ENCODE data around the gene MRPL20.
A peak's percentile ranks its signal among the peaks of the same experiment; 100 is the strongest.
"Not testable (repeated sequence)": the region's sequence is repeated elsewhere in the genome, so short reads cannot be mapped to it uniquely, and the experiment has no call there.

The MRPL20 gene

DNA sequence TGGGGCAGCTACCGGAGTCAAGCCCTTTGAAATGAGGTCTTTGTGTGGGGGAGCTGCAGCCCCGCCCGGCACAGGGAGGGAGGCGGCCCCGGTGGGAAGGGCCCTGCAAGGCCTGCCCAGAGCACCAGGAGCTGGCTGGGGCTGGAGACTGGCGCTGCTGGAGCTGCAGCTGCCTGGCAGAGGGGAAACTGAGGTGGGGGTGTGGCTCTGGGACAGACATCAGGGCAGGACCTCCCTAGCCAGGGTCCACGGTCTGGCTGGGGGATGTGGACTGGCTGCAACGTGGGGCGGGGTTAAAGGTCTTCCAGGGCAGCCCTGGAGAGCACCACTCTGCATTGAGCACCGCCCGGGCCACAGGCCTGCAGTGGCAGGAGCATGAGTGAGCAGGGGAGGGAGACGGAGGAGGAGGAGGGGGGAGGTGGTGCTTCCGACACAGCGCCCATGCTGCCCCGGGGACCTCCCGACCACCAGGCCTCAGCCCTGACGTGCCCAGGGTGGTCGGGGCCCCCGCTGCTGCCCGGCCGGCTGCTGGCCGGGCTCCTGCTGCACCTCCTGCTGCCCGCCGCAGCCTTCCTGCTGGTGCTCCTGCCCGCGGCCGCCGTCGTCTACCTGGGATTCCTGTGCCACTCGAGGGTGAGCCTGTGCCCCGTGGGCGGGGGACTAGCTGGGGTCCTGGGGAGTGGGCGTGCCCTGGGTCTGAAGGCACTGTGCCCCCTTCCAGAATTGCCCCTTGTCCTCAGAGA, 18.8 kb upstream of the MRPL20 start:
- no peak for DNase-seq

DNA sequence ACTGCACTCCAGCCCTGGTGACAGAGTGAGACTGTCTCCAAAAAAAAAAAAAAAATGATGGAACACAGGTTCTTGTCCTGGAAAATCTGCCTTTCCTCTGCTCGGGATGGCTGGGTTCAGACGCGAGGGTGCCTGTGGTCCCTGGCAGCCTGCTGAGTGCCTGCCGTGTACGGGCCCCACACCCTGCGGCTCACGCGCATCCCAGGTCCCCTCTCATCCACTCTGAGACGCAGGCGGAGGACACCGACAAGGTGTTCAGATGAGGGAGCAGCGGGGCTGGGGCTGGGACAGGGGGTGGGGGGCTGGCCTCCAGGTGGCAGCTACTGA, 18.3 kb upstream of the MRPL20 start:
- DNase-seq: no peak

DNA sequence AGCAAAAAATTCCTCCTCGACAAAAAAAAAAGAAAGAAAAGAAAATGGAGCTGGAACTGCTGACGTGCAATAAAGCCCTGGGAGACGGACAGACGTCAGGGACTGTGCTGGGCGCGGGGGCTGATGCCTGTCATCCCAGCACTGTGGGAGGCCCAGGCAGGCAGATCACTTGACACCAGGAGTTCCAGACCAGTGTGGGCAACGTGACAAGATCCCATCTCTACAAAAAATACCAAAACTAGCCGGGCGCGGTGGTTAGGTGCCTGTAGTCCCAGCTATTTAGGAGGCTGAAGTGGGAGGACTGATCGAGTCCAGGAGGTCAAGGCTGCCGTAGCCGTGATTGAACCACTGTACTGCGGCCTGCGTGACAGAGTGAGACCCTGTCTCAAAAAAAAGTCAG, 17.6 kb upstream of the MRPL20 start:
- DNase-seq: no peak

DNA sequence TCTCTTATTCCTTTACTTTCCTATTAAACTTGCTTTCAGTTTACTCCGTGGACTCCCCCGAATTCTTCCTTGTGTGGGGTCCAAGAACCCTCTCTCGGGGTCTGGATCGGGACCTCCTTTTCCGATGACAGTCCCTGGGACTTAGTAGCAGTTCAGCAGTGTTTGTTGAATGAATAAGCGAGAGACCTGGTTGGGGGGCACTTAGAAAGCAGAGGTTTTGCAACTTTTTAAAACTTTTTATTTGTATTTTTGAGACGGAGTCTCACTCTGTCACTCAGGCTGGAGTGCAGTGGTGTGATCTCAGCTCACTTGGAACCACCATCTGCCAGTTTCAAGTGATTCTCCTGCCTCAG, 16.1 kb upstream of the MRPL20 start:
- no peak for DNase-seq

DNA sequence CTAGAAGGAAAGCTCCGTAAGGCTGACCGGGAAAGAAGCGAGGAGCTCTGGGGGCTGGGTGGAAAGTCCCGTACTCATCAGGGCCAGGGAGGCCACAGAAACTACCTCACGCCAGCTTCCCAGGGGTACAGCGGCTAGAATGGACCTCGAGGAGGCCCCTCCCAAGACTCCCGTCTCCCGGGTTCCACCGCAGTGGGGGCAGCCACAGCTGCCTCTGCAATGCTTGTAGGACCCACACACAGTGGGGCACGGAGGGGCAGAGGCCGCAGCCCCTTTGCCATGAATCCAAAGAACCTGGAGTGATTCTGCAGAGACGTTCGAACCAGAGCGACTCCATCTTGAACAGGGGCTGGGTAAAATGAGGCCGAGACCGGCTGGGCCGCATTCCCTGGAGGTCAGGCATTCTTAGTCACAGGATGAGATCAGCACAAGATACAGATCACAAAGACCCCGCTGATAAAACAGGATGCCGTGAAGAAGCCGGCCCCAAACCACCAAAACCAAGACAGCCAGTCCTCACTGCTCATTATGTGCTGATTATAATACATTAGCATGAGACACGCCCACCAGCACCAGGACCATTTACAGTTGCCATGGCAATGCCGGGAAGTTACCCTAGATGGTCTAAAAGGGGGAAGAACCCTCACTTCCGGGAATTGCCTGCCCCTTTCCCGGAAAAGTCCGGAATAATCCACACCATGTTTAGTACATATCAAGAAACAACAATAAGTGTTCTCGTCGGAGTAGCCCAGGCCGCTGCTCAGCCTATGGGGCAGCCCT, 15.6 kb upstream of the MRPL20 start:
- peak; percentile 87 for DNase-seq

DNA sequence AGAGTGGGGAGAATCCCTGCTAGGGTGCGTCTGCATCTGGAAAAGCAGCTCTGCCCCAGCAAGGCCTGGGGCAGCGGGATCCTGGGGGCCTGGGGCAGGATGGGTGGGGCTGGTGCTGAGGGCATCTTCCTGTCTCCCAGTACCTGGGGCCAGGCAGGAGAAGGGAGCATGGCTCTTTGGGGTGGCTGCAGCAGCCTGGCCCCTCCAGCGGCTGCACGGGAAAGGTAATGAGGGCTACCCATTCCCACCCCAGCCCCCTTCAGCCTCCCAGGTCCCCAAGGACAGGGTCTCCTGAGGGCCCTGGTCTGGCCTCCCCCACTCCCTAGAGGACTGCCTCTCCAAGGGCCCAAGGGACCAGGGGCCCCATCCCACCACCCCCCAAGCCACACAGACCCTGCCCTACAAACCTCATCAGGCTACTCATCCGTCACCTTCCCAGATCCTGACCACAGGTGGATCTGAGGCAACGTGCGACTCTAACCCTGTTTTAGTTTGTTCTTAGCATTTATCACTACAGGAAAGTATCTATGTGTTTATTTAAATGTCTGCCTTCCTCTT, 14.9 kb upstream of the MRPL20 start:
- no peak for DNase-seq

DNA sequence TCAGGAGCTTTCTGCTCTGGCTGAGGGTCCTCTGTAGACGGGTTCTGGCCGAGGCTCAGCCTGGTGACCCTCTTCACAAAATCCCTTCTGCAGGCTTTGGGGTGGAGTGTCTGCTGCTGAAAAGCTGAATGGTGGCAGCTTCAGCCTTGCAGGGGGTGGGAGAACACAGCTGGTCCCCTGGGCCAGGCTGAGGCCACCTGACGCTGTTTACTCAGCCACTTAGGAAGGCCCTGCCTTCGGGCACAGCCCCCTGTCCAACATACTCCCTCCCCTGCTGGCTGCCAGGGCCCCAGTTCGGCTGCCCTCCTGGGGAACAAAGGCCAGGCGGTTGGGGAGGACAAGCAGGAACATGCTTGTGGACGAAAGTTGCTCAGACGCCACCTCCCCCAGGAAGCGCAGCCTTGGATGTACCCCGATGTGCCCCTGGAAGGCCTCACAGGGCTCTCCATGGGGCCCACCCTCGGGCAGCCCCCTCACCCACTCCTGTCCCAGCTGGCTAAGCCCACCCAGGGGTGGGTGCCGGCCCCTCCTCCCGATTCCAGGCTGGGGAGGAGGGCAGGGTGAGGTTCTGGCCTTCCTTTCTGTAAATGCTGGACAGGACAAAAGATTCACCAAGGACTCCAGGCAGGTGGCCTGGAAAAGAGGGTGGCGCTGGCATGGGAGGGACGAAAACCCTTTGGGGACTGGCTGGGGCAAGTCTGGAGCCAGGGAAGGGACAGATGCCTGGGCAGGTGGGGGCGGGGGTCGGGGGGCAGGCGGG, 14.2 kb upstream of the MRPL20 start, which contains the start of gene ANKRD65:
Gene ANKRD65 (minus strand): TSS at position 130 of the 760 bp plus-strand sequence. CDS start 271 bp downstream, outside the sequence.
- DNase-seq: no peak

DNA sequence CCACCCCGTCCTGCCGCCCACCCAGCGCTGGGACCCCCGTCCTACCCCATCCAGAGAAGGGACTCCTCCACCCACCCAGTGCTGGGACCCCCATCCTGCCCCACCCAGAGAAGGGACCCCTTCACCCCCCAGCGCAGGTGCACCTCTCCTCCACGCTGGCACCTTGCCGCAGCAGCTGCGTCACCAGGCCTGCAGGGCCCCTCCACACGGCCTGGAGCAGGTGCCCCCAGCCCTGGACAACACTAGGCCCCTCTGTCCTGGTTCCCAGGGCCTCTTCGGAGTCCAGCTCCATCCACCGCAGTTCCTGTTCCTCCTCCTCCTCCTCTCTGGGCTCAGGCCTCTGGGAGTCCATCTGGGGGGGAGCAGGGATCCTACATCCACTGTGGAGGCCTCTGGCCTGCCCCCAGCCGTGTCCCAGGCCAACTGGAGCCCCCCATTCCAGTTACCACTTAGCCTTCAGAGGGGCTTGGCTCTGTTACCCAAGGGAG, 13.6 kb upstream of the MRPL20 start:
- no peak for DNase-seq

DNA sequence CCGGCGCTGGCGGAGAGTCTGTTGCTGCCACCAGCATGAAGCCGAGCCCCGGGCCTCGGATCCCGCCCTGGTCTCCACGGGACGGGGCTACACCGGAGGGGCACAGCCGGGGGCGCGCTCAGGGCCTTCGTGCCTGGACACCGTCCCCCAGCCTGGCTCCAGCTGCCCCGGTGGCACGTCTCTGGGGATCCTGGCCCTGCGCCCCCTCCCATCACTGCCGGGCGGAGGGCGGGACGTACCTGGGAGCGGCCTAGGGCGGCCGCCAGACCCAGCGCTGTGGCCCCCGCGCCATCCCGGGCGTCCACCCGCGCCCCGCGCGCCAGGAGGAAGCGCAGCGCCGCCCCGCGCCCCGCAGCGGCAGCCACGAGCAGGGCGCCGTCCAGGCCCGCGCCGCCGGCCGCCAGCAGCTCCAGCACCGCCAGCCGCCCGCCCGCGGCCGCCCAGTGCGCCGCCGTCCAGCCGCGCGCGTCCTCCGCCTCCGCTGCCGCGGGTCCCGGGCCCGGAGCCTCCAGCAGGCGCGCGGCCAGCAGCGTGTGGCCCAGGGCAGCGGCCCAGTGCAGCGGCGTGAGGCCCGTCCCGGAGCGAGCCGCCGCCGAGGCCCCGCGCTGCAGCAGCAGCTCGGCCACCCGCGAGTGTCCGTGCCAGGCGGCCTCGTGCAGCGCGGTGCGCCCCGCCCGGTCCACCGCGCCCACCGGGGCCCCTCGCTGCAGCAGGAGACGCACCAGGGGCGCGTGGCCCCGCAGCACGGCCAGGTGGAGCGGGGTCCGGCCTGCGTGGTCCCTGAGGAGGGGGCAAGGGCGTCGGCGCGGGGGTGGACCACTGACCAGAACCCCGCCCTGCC, 12.9 kb upstream of the MRPL20 start:
- no peak for DNase-seq

DNA sequence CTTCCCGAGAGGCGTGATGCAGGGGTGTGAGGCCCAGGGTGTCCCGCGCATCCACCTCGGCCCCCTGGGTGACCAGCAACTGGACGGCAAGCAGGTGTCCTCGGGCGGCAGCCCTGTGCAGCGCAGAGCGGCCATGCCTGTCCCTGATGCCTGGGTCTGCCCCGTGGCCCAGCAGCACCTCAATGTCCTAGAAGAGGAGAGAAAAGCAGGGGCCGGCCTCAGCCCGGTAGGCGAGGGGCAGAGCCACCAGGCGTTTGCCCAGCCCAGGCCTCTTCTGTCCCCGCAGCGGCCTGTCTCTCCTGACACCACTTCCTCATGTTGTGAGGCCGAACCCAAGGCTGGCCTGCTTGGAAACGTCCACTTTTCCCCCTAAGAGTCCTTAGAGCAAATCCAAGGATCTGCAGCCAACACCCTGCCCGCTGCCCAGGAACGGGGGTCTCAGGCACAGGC, 12.3 kb upstream of the MRPL20 start:
- no peak for DNase-seq

DNA sequence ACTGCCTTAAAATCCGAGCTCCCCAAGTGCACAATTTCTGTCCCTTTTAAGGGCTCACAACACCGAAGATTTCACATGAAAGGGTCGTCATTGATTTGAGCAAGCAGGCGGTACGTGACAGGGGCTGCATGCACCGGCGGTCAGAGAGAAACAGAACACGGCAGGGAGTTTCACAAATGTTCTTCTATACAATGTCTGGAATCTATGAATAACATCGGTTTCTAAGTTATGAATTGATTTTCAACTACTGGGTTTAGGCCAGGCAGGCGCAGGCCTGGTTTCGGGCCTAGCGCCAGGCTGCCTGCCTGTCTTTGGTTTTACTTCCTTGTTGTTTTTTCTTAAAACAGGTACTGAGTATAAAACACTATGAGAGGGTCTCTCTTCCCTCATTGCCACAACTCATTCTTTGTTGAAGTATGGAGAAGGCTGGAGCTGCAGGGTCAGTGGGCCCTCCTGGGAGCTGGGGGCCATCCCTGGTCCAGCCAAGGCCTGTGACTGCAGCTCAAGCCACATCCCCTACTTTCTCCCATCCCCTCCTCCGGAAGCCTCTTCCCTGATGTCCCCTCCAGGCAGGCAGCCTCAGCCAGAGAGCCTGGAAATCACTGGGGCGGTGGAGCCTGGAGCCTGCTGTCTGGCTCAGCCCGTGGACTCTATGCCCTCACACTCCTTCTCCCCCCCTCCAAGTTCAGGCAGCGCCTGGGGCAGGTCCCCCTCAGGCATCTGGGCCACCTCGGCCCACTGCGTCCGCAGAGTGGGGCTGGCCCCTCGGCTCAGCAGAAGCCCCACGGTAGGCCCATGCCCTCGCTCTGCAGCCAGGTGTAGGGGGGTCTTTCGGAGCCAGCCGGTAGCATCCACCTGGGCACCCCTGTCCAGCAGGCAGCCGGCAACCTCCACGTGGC, 11.6 kb upstream of the MRPL20 start:
- no peak for DNase-seq

DNA sequence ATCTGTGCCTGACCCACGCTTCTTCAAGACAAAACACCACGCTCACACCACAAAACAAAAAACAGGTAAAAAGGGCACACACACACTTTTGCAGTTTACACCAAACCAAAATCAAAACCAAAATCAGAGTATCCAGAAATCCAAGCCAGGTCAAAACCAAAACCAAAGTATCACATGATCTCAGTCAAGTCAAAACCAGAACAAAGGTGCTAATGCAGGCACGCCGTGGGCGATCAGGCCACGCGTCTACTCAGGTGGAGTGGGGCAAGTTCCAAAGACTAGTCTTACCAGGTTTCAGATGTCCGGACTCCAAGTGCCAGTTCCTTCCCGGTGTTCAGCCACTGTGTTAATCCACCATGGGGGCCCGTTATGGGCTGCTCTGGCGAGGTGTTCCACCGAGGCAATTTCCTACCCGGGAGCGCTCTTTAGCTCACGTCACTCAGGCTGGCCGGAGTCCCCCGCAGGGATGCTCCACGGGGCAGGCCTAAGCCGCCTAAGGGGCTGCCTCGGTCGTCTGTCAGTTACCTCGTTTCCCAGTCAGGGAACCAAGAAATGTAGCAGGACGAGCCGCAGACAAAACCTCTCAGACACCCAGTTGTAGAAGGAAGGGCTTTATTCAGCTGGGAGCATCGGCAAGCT, 10.9 kb upstream of the MRPL20 start:
- not testable (repeated sequence) for DNase-seq

DNA sequence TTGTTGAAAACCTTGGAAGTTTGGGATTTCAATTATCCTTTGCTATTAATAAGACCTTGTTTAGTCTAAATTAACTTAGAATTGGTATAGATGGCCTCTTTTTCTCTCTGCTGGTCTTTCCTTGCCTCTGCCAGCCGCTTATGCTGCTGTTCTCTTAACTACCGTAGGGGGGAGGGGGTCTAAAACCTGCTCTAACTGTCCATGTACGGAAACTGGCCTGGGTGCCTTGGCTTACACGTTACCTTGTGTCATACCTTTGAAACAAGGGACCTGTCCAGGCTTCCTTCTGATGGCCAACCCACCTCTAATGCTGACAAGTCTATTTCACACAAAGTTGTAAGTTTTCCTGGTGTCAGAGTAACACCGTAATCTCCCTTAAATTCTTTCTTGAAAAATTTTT, 10.3 kb upstream of the MRPL20 start:
- DNase-seq: not testable (repeated sequence)

DNA sequence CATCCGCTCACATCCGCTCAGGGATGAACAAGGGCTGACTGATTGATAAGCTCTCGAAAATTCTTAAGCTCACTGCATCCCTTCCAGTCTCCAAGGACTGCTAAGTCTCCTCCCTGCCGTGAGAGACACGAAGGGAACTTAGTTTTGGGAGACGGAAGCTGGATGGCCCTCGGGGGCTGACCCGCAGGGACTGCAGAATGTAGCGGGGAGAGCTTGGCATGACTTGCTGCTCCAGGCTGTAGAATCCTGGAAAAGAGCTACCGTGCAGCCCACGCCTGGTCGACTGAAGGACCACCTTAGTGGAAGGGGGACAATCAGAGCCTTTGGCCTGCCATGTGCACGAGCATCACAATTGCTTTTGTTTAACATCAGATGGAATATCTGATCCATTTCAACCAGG, 8.7 kb upstream of the MRPL20 start:
- no peak for DNase-seq

DNA sequence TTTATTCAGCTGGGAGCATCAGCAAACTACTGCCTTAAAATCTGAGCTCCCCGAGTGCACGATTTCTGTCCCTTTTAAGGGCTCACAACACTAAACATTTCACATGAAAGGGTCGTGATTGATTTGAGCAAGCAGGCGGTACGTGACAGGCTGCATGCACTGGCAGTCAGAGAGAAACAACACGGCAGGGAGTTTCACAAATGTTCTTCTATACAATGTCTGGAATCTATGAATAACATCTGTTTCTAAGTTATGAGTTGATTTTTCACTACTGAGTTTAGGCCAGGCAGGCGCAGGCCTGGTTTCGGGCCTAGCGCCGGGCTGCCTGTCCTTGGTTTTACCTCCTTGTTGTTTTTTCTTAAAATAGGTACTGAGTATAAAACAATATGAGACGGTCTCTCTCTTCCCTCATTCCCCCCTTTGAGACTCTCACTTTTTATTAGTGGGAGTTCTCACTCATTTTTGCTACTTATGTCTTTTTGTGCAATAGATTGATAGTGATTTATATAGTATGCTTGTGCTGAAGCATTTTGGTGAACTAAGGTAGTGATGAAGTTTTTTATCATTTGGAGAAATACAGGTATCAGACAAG, 5.3 kb upstream of the MRPL20 start:
- not testable (repeated sequence) for DNase-seq

DNA sequence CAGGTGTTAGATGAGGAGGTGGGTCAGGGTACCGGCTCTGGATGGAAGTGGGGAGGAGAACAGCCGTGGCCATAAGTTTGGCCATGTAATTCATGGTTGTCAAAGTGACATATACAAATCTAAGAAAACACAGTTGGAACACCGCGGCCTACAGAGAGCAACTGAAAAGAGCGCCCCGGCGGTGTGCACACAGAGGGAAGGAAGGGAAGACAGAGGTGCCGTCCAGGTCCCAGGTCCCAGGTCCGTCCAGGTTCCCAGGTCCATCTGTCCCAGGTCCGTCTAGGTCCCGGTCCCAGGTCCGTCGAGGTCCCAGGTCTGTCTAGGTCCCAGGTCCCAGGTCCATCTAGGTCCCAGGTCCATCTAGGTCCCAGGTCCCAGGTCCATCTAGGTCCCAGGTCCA, 4.5 kb upstream of the MRPL20 start:
- no peak for DNase-seq

DNA sequence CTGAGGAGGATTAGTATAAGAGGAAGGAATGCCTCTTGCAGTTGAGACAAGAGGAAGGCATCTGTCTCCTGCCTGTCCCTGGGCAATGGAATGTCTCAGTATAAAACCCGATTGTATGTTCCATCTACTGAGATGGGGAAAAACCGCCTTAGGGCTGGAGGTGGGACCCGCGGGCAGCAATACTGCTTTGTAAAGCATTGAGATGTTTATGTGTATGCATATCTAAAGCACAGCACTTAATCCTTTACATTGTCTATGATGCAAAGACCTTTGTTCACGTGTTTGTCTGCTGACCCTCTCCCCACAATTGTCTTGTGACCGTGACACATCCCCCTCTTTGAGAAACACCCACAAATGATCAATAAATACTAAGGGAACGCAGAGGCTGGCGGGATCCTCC, 3.1 kb upstream of the MRPL20 start:
- DNase-seq: not testable (repeated sequence)

DNA sequence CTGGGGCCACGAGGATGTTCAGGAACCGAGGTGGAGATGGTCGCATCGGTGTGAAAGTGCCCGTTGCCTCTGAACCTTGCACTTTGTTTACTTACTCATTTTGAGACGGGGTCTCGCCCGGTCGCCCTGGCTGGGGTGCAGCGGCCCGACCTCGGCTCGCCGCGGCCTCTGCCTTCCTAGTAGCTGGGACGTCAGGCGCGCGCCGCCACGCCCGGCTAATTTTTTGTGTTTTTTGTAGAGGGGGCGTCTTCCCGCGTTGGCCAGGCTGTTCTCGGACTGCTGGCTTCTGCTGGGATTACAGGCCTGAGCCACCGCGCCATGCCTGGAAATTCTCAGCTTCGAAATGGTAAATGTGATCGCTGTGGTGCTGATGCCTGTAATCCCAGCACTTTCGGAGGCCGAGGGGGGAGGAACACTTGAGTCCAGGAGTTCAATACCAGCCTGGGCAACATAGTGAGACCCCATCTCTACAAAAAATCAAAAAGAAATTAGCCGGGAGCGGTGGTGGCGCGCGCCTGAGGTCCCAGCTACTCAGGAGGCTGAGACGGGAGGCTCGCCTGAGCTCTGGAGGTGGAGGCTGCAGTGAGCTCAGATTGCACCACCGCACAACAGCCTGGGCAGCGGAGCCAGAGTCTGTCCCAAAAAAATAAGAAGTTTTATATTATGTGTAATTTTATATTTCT, 684 bp upstream of the MRPL20 start:
- peak; percentile 38 for DNase-seq

DNA sequence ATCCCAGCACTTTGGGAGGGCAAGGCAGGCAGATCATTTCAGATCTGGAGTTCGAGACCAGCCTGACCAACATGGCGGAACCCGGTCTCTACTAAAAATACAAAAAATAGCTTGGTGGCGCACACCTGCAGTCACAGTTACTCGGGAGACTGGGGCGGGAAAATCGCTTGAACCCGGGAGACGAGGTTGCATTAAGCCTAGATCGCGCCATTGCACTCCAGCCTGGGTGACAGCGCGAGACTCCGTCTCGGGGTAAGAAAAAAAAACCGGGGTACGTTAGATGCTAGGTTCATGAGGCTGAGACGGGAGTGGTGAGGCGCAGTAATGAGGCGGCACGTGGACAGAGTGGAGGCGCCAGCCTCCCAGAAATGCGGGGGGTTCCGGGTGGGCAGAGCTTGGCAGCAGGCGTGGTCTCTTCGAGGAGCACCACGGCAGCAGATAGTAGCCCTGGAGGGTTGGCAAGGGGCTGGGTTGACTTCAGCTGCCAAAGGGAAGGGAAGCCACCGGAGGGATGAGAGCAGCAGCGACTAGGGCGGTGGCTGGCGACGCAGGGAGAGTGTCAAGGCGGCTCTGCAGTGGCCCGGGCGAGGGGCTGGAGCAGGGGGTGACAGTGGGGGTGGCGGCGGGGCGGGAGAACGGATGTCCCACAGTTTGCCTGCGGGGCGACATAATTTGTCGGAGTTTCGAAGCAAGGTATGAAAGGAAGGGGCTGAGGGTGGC, 832 bp downstream of the MRPL20 start:
- no peak for DNase-seq
